IMR-90 (cell line): ENCODE measurements around the gene BDKRB1. TPM values are rescaled to one million over a fixed set of nuclear protein-coding genes. Genes with fewer than 3 reads are reported as not detected.

ENCODE experiments used
- ATAC-seq: fragments of 200-7000 bp; cut with Tn5 transposase; 2 replicates; pipeline ENCODE4 v1.9.1; 2020; ENCODE audit warnings: low read depth, mild to moderate bottlenecking, moderate library complexity
- BruUV-seq: library from RNA; stranded (reverse); fragments of 400-500 nt; replicated peaks from 2 replicates; lab custom pipeline; 2021; lab: Mats Ljungman, UMichigan
- CTCF ChIA-PET: fragments of 300-600 bp; formaldehyde crosslinking; extraction: SDS; loops from one replicate; lab custom pipeline; 2021; ENCODE audit warnings: antibody characterized with exemption; lab: Yijun Ruan, JAX
- POLR2A ChIA-PET: fragments of 300-600 bp; sonication (Branson Sonifier 250); formaldehyde crosslinking; loops from one replicate; lab custom pipeline; 2022; ENCODE audit warnings: antibody characterized with exemption; ENCODE audit not compliant: unreplicated experiment; lab: Charles Lee
- DNase-seq: peaks from one replicate; pipeline ENCODE4 v3.0.0; 2013
- H2AFZ ChIP-seq: replicated peaks from 2 replicates; pipeline ENCODE3; 2013; ENCODE audit warnings: low read length, mild to moderate bottlenecking; ENCODE audit not compliant: poor library complexity
- H2AK5ac ChIP-seq: 2 replicates; pipeline ENCODE4 v1.6.1; 2013; ENCODE audit warnings: low read depth, low read length, inconsistent platforms
- H2AK9ac ChIP-seq: replicated peaks from 2 replicates; pipeline ENCODE3; 2013; ENCODE audit warnings: mild to moderate bottlenecking, low read depth, low read length, moderate library complexity; ENCODE audit not compliant: poor library complexity
- H2BK120ac ChIP-seq: 2 replicates; pipeline ENCODE4 v1.6.1; 2013; ENCODE audit warnings: low read depth, low read length, inconsistent platforms
- H2BK15ac ChIP-seq: 3 replicates; pipeline ENCODE4 v1.6.1; 2013; ENCODE audit warnings: low read depth, low read length, inconsistent platforms
- H2BK20ac ChIP-seq: 2 replicates; pipeline ENCODE4 v1.6.1; 2013; ENCODE audit warnings: low read depth, mild to moderate bottlenecking, inconsistent platforms, low read length, moderate library complexity
- H2BK5ac ChIP-seq: 2 replicates; pipeline ENCODE4 v1.6.1; 2013; ENCODE audit warnings: mild to moderate bottlenecking, low read depth, low read length, inconsistent platforms; ENCODE audit not compliant: poor library complexity, severe bottlenecking
- H3K14ac ChIP-seq: replicated peaks from 2 replicates; pipeline ENCODE4 v1.6.1; 2013; ENCODE audit warnings: low read depth, low read length, inconsistent platforms
- H3K18ac ChIP-seq: 2 replicates; pipeline ENCODE4 v1.6.1; 2013; ENCODE audit warnings: low read depth, low read length, control low read depth
- H3K23ac ChIP-seq: 2 replicates; pipeline ENCODE4 v1.6.1; 2013; ENCODE audit warnings: low read depth, low read length, inconsistent platforms
- H3K27ac ChIP-seq: 2 replicates; pipeline ENCODE4 v1.5.1; 2013; ENCODE audit warnings: mild to moderate bottlenecking, control low read depth, low read length; ENCODE audit not compliant: insufficient read depth
- H3K27me3 ChIP-seq: 2 replicates; pipeline ENCODE4 v1.6.1; 2013; ENCODE audit warnings: low read length; ENCODE audit not compliant: control insufficient read depth, insufficient read depth
- H3K36me3 ChIP-seq: 2 replicates; pipeline ENCODE4 v1.6.1; 2013; ENCODE audit warnings: low read length, mixed read lengths; ENCODE audit not compliant: control insufficient read depth, insufficient read depth
- H3K4ac ChIP-seq: 2 replicates; pipeline ENCODE4 v1.6.1; 2013; ENCODE audit warnings: low read depth, low read length, inconsistent platforms
- H3K4me1 ChIP-seq: 2 replicates; pipeline ENCODE4 v1.6.1; 2013; ENCODE audit warnings: low read length, mixed read lengths; ENCODE audit not compliant: control insufficient read depth, insufficient read depth
- H3K4me2 ChIP-seq: 2 replicates; pipeline ENCODE4 v1.6.1; 2013; ENCODE audit warnings: low read depth, mild to moderate bottlenecking, control low read depth, low read length, moderate library complexity
- H3K4me3 ChIP-seq: 2 replicates; pipeline ENCODE4 v1.5.1; 2013; ENCODE audit warnings: low read depth, mild to moderate bottlenecking, control low read depth, low read length, moderate library complexity; ENCODE audit not compliant: insufficient read depth
- H3K56ac ChIP-seq: 2 replicates; pipeline ENCODE4 v1.6.1; 2013; ENCODE audit warnings: low read length, inconsistent platforms; ENCODE audit not compliant: insufficient read depth; ENCODE audit errors: extremely low read depth
- H3K79me1 ChIP-seq, 2 experiments: 2 replicates each; pipeline ENCODE4 v1.6.1; 2013; ENCODE audit warnings: low read length in 2 of 2, inconsistent platforms in 1 of 2, low read depth in 1 of 2
- H3K9ac ChIP-seq: 2 replicates; pipeline ENCODE4 v1.6.1; 2013; ENCODE audit warnings: low read depth, low read length, control low read depth
- H3K9me1 ChIP-seq: 2 replicates; pipeline ENCODE4 v1.6.1; 2013; ENCODE audit warnings: low read length, inconsistent platforms; ENCODE audit not compliant: insufficient read depth
- H3K9me3 ChIP-seq: 2 replicates; pipeline ENCODE4 v1.6.1; 2013; ENCODE audit warnings: low read length; ENCODE audit not compliant: control insufficient read depth, insufficient read depth
- H4K20me1 ChIP-seq: 2 replicates; pipeline ENCODE4 v1.6.1; 2013; ENCODE audit warnings: low read length, inconsistent platforms; ENCODE audit not compliant: insufficient read depth
- H4K5ac ChIP-seq: 2 replicates; pipeline ENCODE4 v1.6.1; 2013; ENCODE audit warnings: mild to moderate bottlenecking, low read depth, low read length, control low read depth
- H4K8ac ChIP-seq, 2 experiments: 2 replicates each; pipeline ENCODE4 v1.6.1; 2013; ENCODE audit warnings: low read depth in 2 of 2, low read length in 2 of 2, control low read depth in 1 of 2, inconsistent platforms in 1 of 2
- H4K91ac ChIP-seq: 2 replicates; pipeline ENCODE4 v1.6.1; 2013; ENCODE audit warnings: low read depth, low read length, inconsistent platforms; ENCODE audit not compliant: insufficient read depth
- BHLHE40 ChIP-seq: fragments of 150-350 bp; IDR thresholded peaks from 2 replicates; pipeline ENCODE4 v1.6.1; 2016; ENCODE audit warnings: mild to moderate bottlenecking, low read depth, low read length
- CEBPB ChIP-seq: IDR thresholded peaks from 2 replicates; pipeline ENCODE4 v1.6.1; 2012; ENCODE audit warnings: low read depth, low read length, improper control_type of control experiment
- MAZ ChIP-seq: IDR thresholded peaks from 2 replicates; pipeline ENCODE4 v1.6.1; 2012; ENCODE audit warnings: low read depth, mild to moderate bottlenecking, low read length, improper control_type of control experiment, moderate library complexity, borderline replicate concordance
- MXI1 ChIP-seq: IDR thresholded peaks from 2 replicates; pipeline ENCODE4 v1.6.1; 2012; ENCODE audit warnings: low read depth, mild to moderate bottlenecking, low read length, moderate library complexity, borderline replicate concordance
- NFE2L2 ChIP-seq: fragments of 150-350 bp; IDR thresholded peaks from 2 replicates; pipeline ENCODE4 v1.6.1; 2016; ENCODE audit warnings: low read depth, mild to moderate bottlenecking, low read length
- POLR2A ChIP-seq: IDR thresholded peaks from 2 replicates; pipeline ENCODE4 v1.6.1; 2012; ENCODE audit warnings: mild to moderate bottlenecking, low read depth, low read length
- RCOR1 ChIP-seq: IDR thresholded peaks from 2 replicates; pipeline ENCODE4 v1.6.1; 2012; ENCODE audit warnings: mild to moderate bottlenecking, low read length, improper control_type of control experiment; ENCODE audit not compliant: insufficient replicate concordance
- USF2 ChIP-seq: fragments of 150-350 bp; IDR thresholded peaks from 2 replicates; pipeline ENCODE4 v1.6.1; 2017; ENCODE audit warnings: mild to moderate bottlenecking, antibody characterized with exemption, low read length, low read depth
- WGBS, 2 experiments: methylation state at CpG; one replicate each; pipeline versions ENCODE4 v1.1.5 to v1.1.7; 2013; ENCODE audit warnings: missing lambda C conversion rate in 2 of 2; ENCODE audit not compliant: insufficient read length in 1 of 2; ENCODE audit errors: extremely low coverage in 2 of 2; 5-methylcytosine and 5-hydroxymethylcytosine counted together
- dilution Hi-C: fragments of 300-500 bp; cut with HindIII; formaldehyde crosslinking; loops from one replicate; pipeline ENCODE4 v1.14.3; 2018; ENCODE audit warnings: low sequenced_read_pairs; ENCODE audit not compliant: unreplicated experiment
- in situ Hi-C: fragments of 300-500 bp; cut with MboI; formaldehyde crosslinking; loops from 3 replicates; pipeline ENCODE4 v1.14.3; 2019; ENCODE audit warnings: low sequenced_read_pairs, inconsistent platforms, mixed read lengths
- intact Hi-C: fragments of 100-400 bp; cut with micrococcal nuclease; formaldehyde crosslinking; loops from 2 replicates; pipeline ENCODE4 v1.10.0; 2022
- polyA plus RNA-seq, 3 experiments: library from polyadenylated mRNA; depleted of rRNA; stranded (reverse); fragments of >200 nt; gene quantifications; 2 replicates each; pipeline ENCODE4 v1.2.3, GENCODE V29; 2012; ENCODE audit warnings: low replicate concordance in 1 of 3
- total RNA-seq: library from RNA; depleted of rRNA; stranded (reverse); fragments of >200 nt; gene quantifications from 2 replicates; pipeline ENCODE4 v1.2.3, GENCODE V29; 2012

The BDKRB1 gene
- total and polyA plus RNA-seq, 2 of the 4 experiments (the other 2 are of a cell fraction) = 56.5 to 130 TPM

DNA sequence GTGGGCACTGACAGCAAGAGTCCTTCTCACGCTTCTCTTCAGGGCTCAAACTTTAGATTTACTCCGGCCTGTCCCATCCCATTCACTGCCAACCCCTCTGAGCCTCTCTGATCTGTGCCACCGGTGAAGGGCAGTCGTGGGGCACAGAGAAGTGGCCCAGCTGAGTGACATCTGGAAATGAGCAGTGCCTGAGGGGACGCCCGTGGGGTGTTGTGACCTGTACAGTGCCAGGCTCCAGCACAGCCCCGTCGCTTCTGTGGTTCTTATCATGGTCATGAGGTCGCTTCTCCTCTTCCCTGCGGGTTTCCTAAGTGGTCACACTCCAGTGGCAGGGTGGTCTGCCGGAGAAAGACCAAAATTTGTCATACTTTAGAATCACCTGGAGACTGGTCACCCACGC, 47.3 kb upstream of the BDKRB1 start:
- Histone ChIP-seq H3K9me1 (peaks cover 26% of the 10 kb centered on the region), H3K9me3 (peaks cover 14% of the 10 kb centered on the region), H2BK5ac (no peak overlapping the region), H2BK20ac (no peak overlapping the region), H3K23ac (no peak overlapping the region), H2BK15ac (no peak overlapping the region), H3K56ac (no peak overlapping the region), H4K91ac (no peak overlapping the region), H2AFZ (no peak overlapping the region), H3K4me1 (peaks cover 25% of the 10 kb centered on the region), H3K4ac (no peak overlapping the region), H3K4me2 (peak overlapping the region; percentile 98), H3K4me3 (no peak overlapping the region), H3K27ac (peak overlapping the region; percentile 38), H3K14ac (no peak overlapping the region), H2AK9ac (no peak overlapping the region), H4K20me1 (peaks cover 69% of the 10 kb centered on the region), H3K18ac (no peak overlapping the region), H3K27me3 (no peaks in the 10 kb centered on the region), H2AK5ac (peak overlapping the region; percentile 37; the same call in 1 of the 2 replicates), H3K9ac (no peak overlapping the region), H2BK120ac (no peak overlapping the region), H3K36me3 (peaks cover 68% of the 10 kb centered on the region), H4K5ac (no peak overlapping the region), H3K79me1 (peaks cover 51 to 94% of the 10 kb centered on the region in 2 experiments), H4K8ac (no peak overlapping the region; a peak in 1 of 4 replicates)
- POLR2A ChIA-PET = interaction anchor here (0.9 kb wide), 1 partner anchor 104 kb away, joined by 4 read pairs; no protein-coding TSS in a partner anchor
- intact Hi-C loops = loop anchor here (10.0 kb wide), 1 partner anchor 214 kb away; no protein-coding TSS in a partner anchor
- in situ Hi-C loops = no loop called here
- BruUV-seq = no TSS peak
- CTCF ChIA-PET = no interaction called here
- ATAC-seq = no peak
- dilution Hi-C loops = no loop called here
- DNase-seq = no peak
- TF ChIP-seq NFE2L2 (no peak), MXI1 (no peak), CEBPB (no peak), POLR2A (0 out of 2 replicates have a peak, but pooled peaks have one; percentile 10), MAZ (no peak), BHLHE40 (no peak), USF2 (no peak), RCOR1 (no peak)
- 100% methylated on average over 1 of the region's 12 CpGs; no CpG with 5 or more reads in 1 of the 2 experiments for WGBS, 2 experiments
